Fibroblast of the conjunctiva (primary cell): ENCODE results near the gene SLK.

Source experiments
- DNase-seq: peaks from one replicate; pipeline ENCODE4 v3.0.0-alpha.2; 2010; ENCODE audit warnings: low read depth

SLK gene

GRCh38 chr10:104053201-104053600 is 86.3 kb downstream of the SLK start:
- DNase-seq: no peak

- no peak for DNase-seq
Observed at GRCh38 chr10:104054430-104054829, 87.5 kb downstream of the SLK start.

GRCh38 chr10:104056619-104057273 is 89.8 kb downstream of the SLK start:
- DNase-seq: no peak

GRCh38 chr10:104057717-104058116 is 90.8 kb downstream of the SLK start:
- DNase-seq: no peak

GRCh38 chr10:104059364-104059763 is 92.4 kb downstream of the SLK start:
- DNase-seq: no peak

- DNase-seq: no peak
Observed at GRCh38 chr10:104061196-104061595, 94.3 kb downstream of the SLK start.

- DNase-seq: no peak
Observed at GRCh38 chr10:104065748-104066147, 98.8 kb downstream of the SLK start.

GRCh38 chr10:104066945-104067344 is 100.0 kb downstream of the SLK start:
- DNase-seq: no peak

GRCh38 chr10:104067525-104067924 is 100.6 kb downstream of the SLK start:
- no peak for DNase-seq

GRCh38 chr10:104069613-104070012 is 102.7 kb downstream of the SLK start:
- DNase-seq: no peak

GRCh38 chr10:104072786-104073185 is 105.8 kb downstream of the SLK start:
- DNase-seq: no peak

GRCh38 chr10:104074505-104074904 is 107.6 kb downstream of the SLK start:
- no peak for DNase-seq

- peak; percentile 23 for DNase-seq
Observed at GRCh38 chr10:104076743-104077160, 109.8 kb downstream of the SLK start.

- DNase-seq: no peak
Observed at GRCh38 chr10:104077247-104077646, 110.3 kb downstream of the SLK start.

- DNase-seq: no peak
Observed at GRCh38 chr10:104077663-104078151, 110.8 kb downstream of the SLK start.
